Measurements from ENCODE around the gene PERCC1. TPM values are rescaled to one million over a fixed set of nuclear protein-coding genes. Genes with fewer than 3 reads are reported as not detected.
A peak's percentile ranks its signal among the peaks of the same experiment; 100 is the strongest.

Gene PERCC1
- total RNA-seq (not detected), polyA plus RNA-seq (ENCODE audit: insufficient read depth, low read depth, low replicate concordance) (not detected)
- long read RNA-seq, donor 1, result 0 reads
- long read RNA-seq, donor 2, result 0 reads
- long read RNA-seq, donor 3, result 0 reads
- long read RNA-seq, donor 4, result 0 reads
- long read RNA-seq, donor 5, result 0 reads
- long read RNA-seq, donor 6, result 0 reads
- long read RNA-seq, donor 7, result 0 reads
- long read RNA-seq, donor 8, result 0 reads
- long read RNA-seq, donor 9, result 0 reads
- long read RNA-seq, donor 10, result 0 reads

DNA sequence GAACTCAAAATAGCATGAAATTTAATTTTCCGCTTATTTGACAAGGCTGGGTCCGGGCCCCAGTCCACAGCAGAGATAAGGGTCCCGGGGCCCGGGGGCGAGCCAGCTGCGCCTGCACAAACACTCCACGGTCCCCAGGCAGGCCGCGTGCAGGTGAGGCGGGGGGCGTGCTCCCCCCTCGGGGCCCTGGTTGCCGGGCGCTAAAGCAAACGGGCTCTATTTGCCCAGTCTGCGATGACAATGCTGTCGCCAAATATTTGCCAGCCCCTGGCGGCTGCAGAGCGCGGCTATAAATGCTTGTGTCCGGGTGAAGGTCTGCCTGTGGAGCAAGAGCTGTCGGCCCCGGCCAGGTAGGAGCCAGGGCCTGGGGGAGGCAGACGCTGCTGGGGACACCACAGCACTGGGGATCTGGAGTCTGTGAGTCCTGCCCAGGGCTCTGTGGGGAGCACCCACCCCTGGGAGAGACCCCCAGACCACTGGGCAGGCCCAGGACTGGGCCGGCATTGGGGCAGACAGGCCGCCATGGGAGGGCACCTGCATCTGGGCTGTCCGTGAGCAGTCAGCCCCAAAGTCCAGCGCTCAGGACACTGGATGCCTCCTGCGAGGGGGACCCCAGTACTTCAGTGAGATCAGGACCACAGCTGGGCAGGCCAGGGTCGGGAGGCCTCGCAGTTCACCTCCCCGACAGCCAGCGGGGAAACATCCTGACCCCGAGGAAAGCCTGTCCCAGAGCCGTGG, at the start of gene PERCC1:
PERCC1 (plus strand) TSS at position 320 of the 738 bp plus-strand sequence. CDS start 1,516 bp downstream, outside the sequence.
- no peak within 1 kb of the TSS for H3K4me3 ChIP-seq (ENCODE audit: low read length in 3 of 3)
- TF ChIP-seq, protein P1, sequence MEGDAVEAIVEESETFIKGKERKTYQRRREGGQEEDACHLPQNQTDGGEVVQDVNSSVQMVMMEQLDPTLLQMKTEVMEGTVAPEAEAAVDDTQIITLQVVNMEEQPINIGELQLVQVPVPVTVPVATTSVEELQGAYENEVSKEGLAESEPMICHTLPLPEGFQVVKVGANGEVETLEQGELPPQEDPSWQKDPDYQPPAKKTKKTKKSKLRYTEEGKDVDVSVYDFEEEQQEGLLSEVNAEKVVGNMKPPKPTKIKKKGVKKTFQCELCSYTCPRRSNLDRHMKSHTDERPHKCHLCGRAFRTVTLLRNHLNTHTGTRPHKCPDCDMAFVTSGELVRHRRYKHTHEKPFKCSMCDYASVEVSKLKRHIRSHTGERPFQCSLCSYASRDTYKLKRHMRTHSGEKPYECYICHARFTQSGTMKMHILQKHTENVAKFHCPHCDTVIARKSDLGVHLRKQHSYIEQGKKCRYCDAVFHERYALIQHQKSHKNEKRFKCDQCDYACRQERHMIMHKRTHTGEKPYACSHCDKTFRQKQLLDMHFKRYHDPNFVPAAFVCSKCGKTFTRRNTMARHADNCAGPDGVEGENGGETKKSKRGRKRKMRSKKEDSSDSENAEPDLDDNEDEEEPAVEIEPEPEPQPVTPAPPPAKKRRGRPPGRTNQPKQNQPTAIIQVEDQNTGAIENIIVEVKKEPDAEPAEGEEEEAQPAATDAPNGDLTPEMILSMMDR (IDR thresholded peaks at IDR 0.05; ENCODE audit: borderline replicate concordance, extremely low read depth, insufficient read depth), result no peak
- intact Hi-C loops (cut with DNase I), result no loop called here
- no peaks in the 10 kb centered on the region for H3K27me3 ChIP-seq (ENCODE audit: control insufficient read depth, insufficient read depth, low read length)
- no peaks in the 10 kb centered on the region for H3K9me3 ChIP-seq (ENCODE audit: control insufficient read depth in 2 of 3, insufficient read depth in 1 of 3, low read length in 3 of 3)
- DNase-seq (peak in 2 of 5 donors; percentile 65 to 70), FAIRE-seq (no peak)
- no peak within 1 kb of the TSS for H3K9ac ChIP-seq (ENCODE audit: low read length in 3 of 3)
- no peak within 1 kb of the TSS for H3K27ac ChIP-seq (ENCODE audit: low read depth in 2 of 2, low read length in 2 of 2)
- no peaks in the 10 kb centered on the region for H3K36me3 ChIP-seq (ENCODE audit: control insufficient read depth in 2 of 3, insufficient read depth in 3 of 3, low read length in 3 of 3)
- H3K4me1 ChIP-seq (ENCODE audit: control insufficient read depth in 2 of 3, insufficient read depth in 2 of 3, low read depth in 1 of 3, low read length in 3 of 3), result no peaks in the 10 kb centered on the region

DNA sequence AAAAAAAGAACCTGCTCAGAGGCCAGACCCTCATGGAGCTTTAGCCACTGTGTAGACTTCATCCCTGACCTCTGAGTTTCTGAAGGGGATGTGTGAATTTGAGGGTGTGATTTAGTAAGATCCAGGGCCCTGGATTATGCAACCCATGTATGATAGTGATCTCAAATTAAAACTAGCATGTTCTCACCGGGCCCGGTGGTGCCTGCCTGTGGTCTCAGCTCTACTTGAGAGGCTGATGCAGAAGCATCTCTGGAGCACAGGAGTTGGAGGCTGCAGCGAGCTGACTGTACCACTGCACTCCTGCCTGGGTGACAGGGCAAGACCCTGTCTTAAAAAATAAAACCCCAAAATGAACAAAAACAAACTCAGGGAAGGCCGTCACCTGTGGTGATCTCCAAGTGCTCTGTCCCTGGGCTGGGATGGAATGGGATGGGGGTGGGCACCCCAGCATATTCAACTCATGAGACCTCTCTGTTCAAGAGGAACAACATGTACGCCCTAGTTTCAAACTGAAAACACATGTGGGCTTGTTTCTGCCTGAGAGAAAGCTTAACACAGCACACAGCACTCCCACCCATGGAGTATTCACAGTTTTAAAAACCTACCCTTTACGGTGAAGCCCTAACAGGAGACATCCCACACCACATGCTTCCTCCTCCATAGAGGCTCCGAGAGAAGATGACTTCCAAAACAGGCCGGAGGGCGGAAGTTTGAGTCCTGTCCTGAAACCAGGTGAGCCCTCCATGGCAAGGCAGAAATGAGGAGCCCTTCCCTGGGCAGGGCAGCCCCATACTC, 49.1 kb upstream of the PERCC1 start:
- Histone ChIP-seq H3K36me3 (ENCODE audit: control insufficient read depth in 2 of 3, insufficient read depth in 3 of 3, low read length in 3 of 3) (peaks cover 2 to 5% (median 3%) of the 10 kb centered on the region in 3 donors), H3K9ac (ENCODE audit: low read length in 3 of 3) (no peak overlapping the region), H3K4me1 (ENCODE audit: control insufficient read depth in 2 of 3, insufficient read depth in 2 of 3, low read depth in 1 of 3, low read length in 3 of 3) (peaks cover 0 to 11% (median 6%) of the 10 kb centered on the region in 3 donors), H3K9me3 (ENCODE audit: control insufficient read depth in 2 of 3, insufficient read depth in 1 of 3, low read length in 3 of 3) (no peaks in the 10 kb centered on the region), H3K27ac (ENCODE audit: low read depth in 2 of 2, low read length in 2 of 2) (no peak overlapping the region), H3K4me3 (ENCODE audit: low read length in 3 of 3) (no peak overlapping the region), H3K27me3 (ENCODE audit: control insufficient read depth, insufficient read depth, low read length) (no peaks in the 10 kb centered on the region)
- DNase-seq (no peak), FAIRE-seq (no peak)
- TF ChIP-seq, protein P1 (IDR thresholded peaks at IDR 0.05; ENCODE audit: borderline replicate concordance, extremely low read depth, insufficient read depth), result no peak
- intact Hi-C loops (cut with DNase I), result no loop called here

DNA sequence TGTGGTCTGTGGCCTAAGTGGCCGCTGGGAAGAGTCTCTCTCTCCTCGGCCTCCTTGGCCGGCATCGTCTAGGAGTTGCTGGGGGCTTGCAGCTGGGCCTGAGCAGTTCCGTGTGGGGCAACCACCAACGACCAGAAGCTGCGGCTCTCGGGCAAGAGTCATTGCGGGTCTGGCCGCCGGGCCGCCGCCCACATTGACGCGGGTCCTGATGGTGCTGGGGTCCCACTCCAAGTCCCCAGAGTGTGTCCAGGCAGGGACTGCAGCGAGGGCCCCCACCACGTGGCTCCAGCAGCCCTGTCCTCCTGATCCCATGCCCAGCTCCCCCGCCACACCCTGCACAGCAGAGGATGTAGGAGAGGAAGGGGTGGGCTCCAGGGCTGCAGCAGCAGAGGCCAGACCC, 47.3 kb upstream of the PERCC1 start:
- peaks cover 0 to 7% (median 3%) of the 10 kb centered on the region in 3 donors for H3K4me1 ChIP-seq (ENCODE audit: control insufficient read depth in 2 of 3, insufficient read depth in 2 of 3, low read depth in 1 of 3, low read length in 3 of 3)
- H3K4me3 ChIP-seq (ENCODE audit: low read length in 3 of 3), result no peak overlapping the region
- peaks cover 2 to 5% (median 3%) of the 10 kb centered on the region in 3 donors for H3K36me3 ChIP-seq (ENCODE audit: control insufficient read depth in 2 of 3, insufficient read depth in 3 of 3, low read length in 3 of 3)
- no peak for FAIRE-seq
- intact Hi-C loops (cut with DNase I), result no loop called here
- no peak overlapping the region for H3K9ac ChIP-seq (ENCODE audit: low read length in 3 of 3)
- TF ChIP-seq, protein P1 (IDR thresholded peaks at IDR 0.05; ENCODE audit: borderline replicate concordance, extremely low read depth, insufficient read depth), result no peak
- no peak for DNase-seq
- H3K27me3 ChIP-seq (ENCODE audit: control insufficient read depth, insufficient read depth, low read length), result no peaks in the 10 kb centered on the region
- no peak overlapping the region for H3K27ac ChIP-seq (ENCODE audit: low read depth in 2 of 2, low read length in 2 of 2)
- H3K9me3 ChIP-seq (ENCODE audit: control insufficient read depth in 2 of 3, insufficient read depth in 1 of 3, low read length in 3 of 3), result no peaks in the 10 kb centered on the region

Data from kidney (tissue), 22 donors.